HepG2 (cell line): ENCODE results near the gene TNFAIP3. TPM values are rescaled to one million over a fixed set of nuclear protein-coding genes. Genes with fewer than 3 reads are reported as not detected.

Source experiments
- AKAP8 ChIP-seq: sonication (generic); formaldehyde crosslinking; IDR thresholded peaks from 2 replicates; pipeline ENCODE4 v1.5.1; 2020; ENCODE audit warnings: mild to moderate bottlenecking, missing genetic modification reagents
- ARID3A ChIP-seq: IDR thresholded peaks from 2 replicates; pipeline ENCODE4 v1.6.1; 2012; ENCODE audit warnings: low read depth, low read length, improper control_type of control experiment
- ARNT ChIP-seq: fragments of 450-650 bp; IDR thresholded peaks from 2 replicates; pipeline ENCODE4 v1.6.1; 2017
- BCLAF1 ChIP-seq: fragments of 450-650 bp; IDR thresholded peaks from 2 replicates; pipeline ENCODE4 v1.6.1; 2017; ENCODE audit warnings: mild to moderate bottlenecking
- DMTF1 ChIP-seq: sonication (generic); formaldehyde crosslinking; IDR thresholded peaks from 2 replicates; pipeline ENCODE4 v1.4.0; 2020; ENCODE audit warnings: mild to moderate bottlenecking, missing genetic modification reagents
- FIP1L1 ChIP-seq: fragments of 200-400 bp; formaldehyde crosslinking; IDR thresholded peaks from 2 replicates; pipeline ENCODE4 v1.6.1; 2018; ENCODE audit warnings: low read depth, mild to moderate bottlenecking, low read length, moderate library complexity, borderline replicate concordance; ENCODE audit not compliant: insufficient read depth
- GFI1 ChIP-seq: sonication (generic); formaldehyde crosslinking; IDR thresholded peaks from 2 replicates; pipeline ENCODE4 v1.5.0; 2020; ENCODE audit warnings: missing genetic modification reagents, mild to moderate bottlenecking, borderline replicate concordance
- JUN ChIP-seq: sonication (generic); formaldehyde crosslinking; IDR thresholded peaks from 2 replicates; pipeline ENCODE4 v1.4.0; 2020; ENCODE audit warnings: mild to moderate bottlenecking, missing genetic modification reagents
- MAX ChIP-seq: IDR thresholded peaks from 2 replicates; pipeline ENCODE4 v1.6.1; 2012; ENCODE audit warnings: inconsistent platforms
- PAWR ChIP-seq: sonication (generic); formaldehyde crosslinking; IDR thresholded peaks from 2 replicates; pipeline ENCODE4 v1.4.0; 2020; ENCODE audit warnings: missing genetic modification reagents, mild to moderate bottlenecking, borderline replicate concordance
- POLR2G ChIP-seq: fragments of 200-400 bp; formaldehyde crosslinking; IDR thresholded peaks from 2 replicates; pipeline ENCODE4 v1.6.1; 2018; ENCODE audit warnings: mild to moderate bottlenecking, low read depth, low read length, moderate library complexity
- PRPF4 ChIP-seq: fragments of 200-400 bp; formaldehyde crosslinking; IDR thresholded peaks from 2 replicates; pipeline ENCODE4 v1.6.1; 2016; ENCODE audit warnings: low read length, low read depth; ENCODE audit not compliant: poor library complexity, severe bottlenecking
- REL ChIP-seq: sonication (generic); formaldehyde crosslinking; conservative IDR thresholded peaks from 2 replicates; pipeline ENCODE4 v1.8.0; 2022; ENCODE audit warnings: mild to moderate bottlenecking, missing genetic modification reagents, moderate library complexity
- SRY ChIP-seq: sonication (generic); formaldehyde crosslinking; IDR thresholded peaks from 2 replicates; pipeline ENCODE4 v1.8.0; 2022; ENCODE audit warnings: mild to moderate bottlenecking, missing genetic modification reagents
- ZBTB1 ChIP-seq: sonication (generic); formaldehyde crosslinking; IDR thresholded peaks from 2 replicates; pipeline ENCODE4 v1.4.0; 2020; ENCODE audit warnings: missing genetic modification reagents, borderline replicate concordance
- ZFP62 ChIP-seq: sonication (generic); formaldehyde crosslinking; IDR thresholded peaks from 2 replicates; pipeline ENCODE4 v1.4.0; 2020; ENCODE audit warnings: missing genetic modification reagents
- ZNF180 ChIP-seq: sonication (generic); formaldehyde crosslinking; IDR thresholded peaks from 2 replicates; pipeline ENCODE4 v1.4.0; 2020; ENCODE audit warnings: low read depth, missing genetic modification reagents, borderline replicate concordance
- ZNF280B ChIP-seq: sonication (generic); formaldehyde crosslinking; IDR thresholded peaks from 2 replicates; pipeline ENCODE4 v1.5.0; 2020; ENCODE audit warnings: missing genetic modification reagents, mild to moderate bottlenecking, borderline replicate concordance
- ZNF44 ChIP-seq: sonication (generic); formaldehyde crosslinking; IDR thresholded peaks from 2 replicates; pipeline ENCODE4 v1.5.1; 2020; ENCODE audit warnings: mild to moderate bottlenecking, missing genetic modification reagents
- ZNF451 ChIP-seq: sonication (generic); formaldehyde crosslinking; IDR thresholded peaks from 2 replicates; pipeline ENCODE4 v1.5.0; 2020; ENCODE audit warnings: mild to moderate bottlenecking, missing genetic modification reagents
- ZNF652 ChIP-seq: IDR thresholded peaks from 2 replicates; pipeline ENCODE4 v1.6.1; 2016; ENCODE audit warnings: low read depth, borderline replicate concordance
- polyA plus RNA-seq, 8 experiments: library from polyadenylated mRNA; depleted of rRNA in 3 of 8; stranded (reverse) in 7 of 8; unstranded in 1 of 8; fragments of >200 nt; fragmentation: Illumina TruSeq in 4 of 8; extraction: Trizol in 4 of 8; gene quantifications; 2 replicates each; pipeline versions ENCODE4 v1.2.1 to v1.2.3, GENCODE V29; 2011 to 2016; ENCODE audit warnings: low read depth in 4 of 8, missing spikeins in 1 of 8, mixed read lengths in 1 of 8; ENCODE audit not compliant: insufficient read depth in 1 of 8
- total RNA-seq, 5 experiments: library from RNA; depleted of rRNA; stranded (reverse); fragments of >200 nt; fragmentation: Illumina TruSeq; extraction: Trizol; gene quantifications; 2 replicates each; pipeline ENCODE4 v1.2.3, GENCODE V29; 2016; ENCODE audit warnings: low read depth in 1 of 5

Gene TNFAIP3
- total and polyA plus RNA-seq, 2 of the 13 experiments (the other 11 are each of a cell fraction or from before 2014, with no cell fraction given): 28.2 to 47.1 TPM

- no peak for TF ChIP-seq DMTF1
- 0 out of 2 replicates have a peak, but pooled peaks have one; percentile 3 for TF ChIP-seq ZNF652 (CRISPR knock-in tag)
- TF ChIP-seq PAWR: no peak
- TF ChIP-seq AKAP8 (CRISPR knock-in tag): peak; percentile 67; the same call in 1 of the 2 replicates
- no peak for TF ChIP-seq BCLAF1
- no peak for TF ChIP-seq PRPF4
- TF ChIP-seq ZNF451 (CRISPR knock-in tag): 0 out of 2 replicates have a peak, but pooled peaks have one; percentile 28
- peak; percentile 97 for TF ChIP-seq REL (CRISPR knock-in tag)
- TF ChIP-seq ZFP62 (CRISPR knock-in tag): no peak
- TF ChIP-seq FIP1L1: no peak
- peak; percentile 68; the same call in 1 of the 2 replicates for TF ChIP-seq ZNF44 (CRISPR knock-in tag)
- no peak for TF ChIP-seq ZNF180 (CRISPR knock-in tag)
- peak; percentile 95 for TF ChIP-seq ZNF280B
- peak; percentile 92 for TF ChIP-seq POLR2G
- peak; percentile 98 for TF ChIP-seq SRY (CRISPR knock-in tag)
- no peak for TF ChIP-seq GFI1 (CRISPR knock-in tag)
- TF ChIP-seq JUN (CRISPR knock-in tag): 0 out of 2 replicates have a peak, but pooled peaks have one; percentile 26
- TF ChIP-seq ARNT: no peak
- peak; percentile 52 for TF ChIP-seq ARID3A
- TF ChIP-seq MAX: peak; percentile 56
- no peak for TF ChIP-seq ZBTB1 (CRISPR knock-in tag)
These were observed at the start of gene TNFAIP3 (continued) for GRCh38 chr6:137866914-137867684.
